ENCODE measurements around the gene VSIG4. TPM values are rescaled to one million over a fixed set of nuclear protein-coding genes. Genes with fewer than 3 reads are reported as not detected.
A peak's percentile ranks its signal among the peaks of the same experiment; 100 is the strongest.
"Not testable (repeated sequence)": the region's sequence is repeated elsewhere in the genome, so short reads cannot be mapped to it uniquely, and the experiment has no call there.

The VSIG4 gene
- total and polyA plus RNA-seq, 12 donors, result 2.9 to 106 (median 14.8) TPM

GRCh38 chrX:66071126-66071525, 31.2 kb upstream of the VSIG4 start:
- no peak for TF ChIP-seq CTCF (IDR thresholded peaks at IDR 0.05)
- Histone ChIP-seq H3K4me3 (no peak overlapping the region), H3K27ac (no peak overlapping the region), H3K27me3 (peaks cover 0 to 38% (median 0%) of the 10 kb centered on the region in 7 donors), H3K9me3 (peaks cover 0 to under 1% (median 0%) of the 10 kb centered on the region in 11 donors), H3K4me1 (peaks cover 0 to 26% (median 0%) of the 10 kb centered on the region in 9 donors), H3K36me3 (no peaks in the 10 kb centered on the region)
- intact Hi-C loops (cut with DNase I), result no loop called here
- 24 to 43% methylated on average over 1 of the region's 1 CpG for WGBS, 2 donors
- ATAC-seq (no peak), DNase-seq (no peak)

GRCh38 chrX:66064261-66064660, 24.4 kb upstream of the VSIG4 start:
- no peak overlapping the region for H3K27ac ChIP-seq
- H3K4me3 ChIP-seq, result no peak overlapping the region
- DNase-seq (no peak), ATAC-seq (no peak)
- intact Hi-C loops (cut with DNase I), result no loop called here
- H3K27me3 ChIP-seq, result peaks cover 0 to 73% (median 0%) of the 10 kb centered on the region in 7 donors
- no peak for TF ChIP-seq CTCF (IDR thresholded peaks at IDR 0.05)
- WGBS, 2 donors, result 83 to 85% methylated on average over 4 of the region's 4 CpGs
- H3K9me3 ChIP-seq, result peaks cover 0 to 2% (median 0%) of the 10 kb centered on the region in 11 donors
- H3K36me3 ChIP-seq, result no peaks in the 10 kb centered on the region
- H3K4me1 ChIP-seq, result peaks cover 0 to 6% (median 0%) of the 10 kb centered on the region in 9 donors

GRCh38 chrX:66057019-66057418, 17.1 kb upstream of the VSIG4 start:
- H3K9me3 ChIP-seq; H3K4me3 ChIP-seq; H3K27ac ChIP-seq; H3K36me3 ChIP-seq; intact Hi-C loops (cut with DNase I); ATAC-seq; DNase-seq: not testable (repeated sequence)
- peaks cover 0 to 23% (median 0%) of the 10 kb centered on the region in 9 donors for H3K4me1 ChIP-seq
- peaks cover 0 to 22% (median 0%) of the 10 kb centered on the region in 7 donors for H3K27me3 ChIP-seq
- 69 to 70% methylated on average over 5 of the region's 5 CpGs for WGBS, 2 donors

- H3K27me3 ChIP-seq, result peaks cover 0 to 5% (median 0%) of the 10 kb centered on the region in 7 donors
- ATAC-seq (no peak), DNase-seq (no peak)
- 78 to 80% methylated on average over 3 to 4 of the region's 4 CpGs for WGBS, 2 donors
- peaks cover 0 to 26% (median 0%) of the 10 kb centered on the region in 9 donors for H3K4me1 ChIP-seq
- intact Hi-C loops (cut with DNase I), result no loop called here
- no peak overlapping the region for H3K27ac ChIP-seq
- peaks cover 0 to 5% (median 0%) of the 10 kb centered on the region in 11 donors for H3K9me3 ChIP-seq
- no peak for TF ChIP-seq CTCF (IDR thresholded peaks at IDR 0.05)
- H3K36me3 ChIP-seq, result no peaks in the 10 kb centered on the region
- H3K4me3 ChIP-seq, result no peak overlapping the region
These were observed 15.1 kb upstream of the VSIG4 start for GRCh38 chrX:66054978-66055377.

- peak overlapping the region in 1 of 10 donors; percentile 65 for H3K27ac ChIP-seq
- H3K4me3 ChIP-seq, result no peak overlapping the region
- 67% methylated on average over 1 of the region's 1 CpG for WGBS, 2 donors
- ATAC-seq (no peak), DNase-seq (no peak)
- no peaks in the 10 kb centered on the region for H3K27me3 ChIP-seq
- no peaks in the 10 kb centered on the region for H3K36me3 ChIP-seq
- H3K9me3 ChIP-seq, result peaks cover 0 to 5% (median 0%) of the 10 kb centered on the region in 11 donors
- intact Hi-C loops (cut with DNase I), result no loop called here
- no peak for TF ChIP-seq CTCF (IDR thresholded peaks at IDR 0.05)
- peaks cover 0 to 39% (median 0%) of the 10 kb centered on the region in 9 donors for H3K4me1 ChIP-seq
These were observed 13.5 kb upstream of the VSIG4 start for GRCh38 chrX:66053414-66053813.

Measured in heart right ventricle (tissue), 16 donors.